Left hindlimb (tissue), 1 donor: ENCODE results near the gene MUC5AC.
"Not testable (repeated sequence)": the region's sequence is repeated elsewhere in the genome, so short reads cannot be mapped to it uniquely, and the experiment has no call there.

ENCODE experiments used
- DNase-seq: peaks from one replicate; pipeline ENCODE4 v3.0.0-alpha.2; 2018

MUC5AC gene

GRCh38 chr11:1150769-1151365, 6.9 kb upstream of the MUC5AC start:
- DNase-seq = no peak

GRCh38 chr11:1151366-1152315, 6.1 kb upstream of the MUC5AC start:
- no peak for DNase-seq

- DNase-seq = no peak
Measured at GRCh38 chr11:1152316-1153104, 5.2 kb upstream of the MUC5AC start.

GRCh38 chr11:1153105-1153950, 4.4 kb upstream of the MUC5AC start:
- no peak for DNase-seq

- DNase-seq = no peak
Measured at GRCh38 chr11:1153951-1154493, 3.7 kb upstream of the MUC5AC start.

GRCh38 chr11:1154656-1155055, 3.1 kb upstream of the MUC5AC start:
- DNase-seq = not testable (repeated sequence)

GRCh38 chr11:1155274-1155693, 2.5 kb upstream of the MUC5AC start:
- no peak for DNase-seq

GRCh38 chr11:1156506-1157340, 1.0 kb upstream of the MUC5AC start:
- DNase-seq = no peak

GRCh38 chr11:1157341-1157644, 460 bp upstream of the MUC5AC start:
- no peak for DNase-seq

GRCh38 chr11:1158681-1159487, 1.1 kb downstream of the MUC5AC start:
- DNase-seq = peak; percentile 17

- DNase-seq = peak; percentile 13
Measured at GRCh38 chr11:1159488-1160220, 1.9 kb downstream of the MUC5AC start.

GRCh38 chr11:1160231-1161101, 2.7 kb downstream of the MUC5AC start:
- DNase-seq = peak; percentile 18

- peak; percentile 24 for DNase-seq
Measured at GRCh38 chr11:1161410-1162137, 3.8 kb downstream of the MUC5AC start.

- DNase-seq = no peak
Measured at GRCh38 chr11:1162138-1162475, 4.4 kb downstream of the MUC5AC start.

GRCh38 chr11:1162491-1163311, 4.9 kb downstream of the MUC5AC start:
- DNase-seq = peak; percentile 23

GRCh38 chr11:1163321-1163910, 5.7 kb downstream of the MUC5AC start:
- peak; percentile 8 for DNase-seq
